Endothelial cell of umbilical vein (primary cell): Measurements from ENCODE around the gene NOXRED1.
A peak's percentile ranks its signal among the peaks of the same experiment; 100 is the strongest.

Source experiments
- CTCF ChIP-seq, 2 donors: IDR thresholded peaks; 1 replicate in 1 of 2; 2 replicates in 1 of 2; pipeline ENCODE4 v1.5.1; 2011; ENCODE audit warnings: low read length in 2 of 2, mild to moderate bottlenecking in 2 of 2, moderate library complexity in 2 of 2, control low read depth in 1 of 2, inconsistent platforms in 1 of 2, low read depth in 1 of 2; ENCODE audit not compliant: insufficient read depth in 1 of 2; ENCODE audit errors: extremely low read depth in 1 of 2
- EZH2 ChIP-seq: IDR thresholded peaks from 2 replicates; pipeline ENCODE4 v1.6.1; 2012; ENCODE audit warnings: borderline replicate concordance, low read depth, mild to moderate bottlenecking, moderate library complexity, low read length, inconsistent platforms; ENCODE audit not compliant: severe bottlenecking
- JUN ChIP-seq: IDR thresholded peaks from 2 replicates; pipeline ENCODE4 v1.6.1; 2011; ENCODE audit warnings: borderline replicate concordance, low read depth; ENCODE audit not compliant: insufficient read length, insufficient read depth
- MAX ChIP-seq: IDR thresholded peaks from 2 replicates; pipeline ENCODE4 v1.6.1; 2011; ENCODE audit not compliant: insufficient read depth, insufficient read length
- POLR2A ChIP-seq: IDR thresholded peaks from 2 replicates; pipeline ENCODE4 v1.6.1; 2012; ENCODE audit warnings: low read depth, mild to moderate bottlenecking, control low read depth, low read length
- POLR2AphosphoS5 ChIP-seq: IDR thresholded peaks from 2 replicates; pipeline ENCODE4 v1.6.1; 2012; ENCODE audit warnings: low read depth, mild to moderate bottlenecking, control low read depth, low read length, moderate library complexity; ENCODE audit not compliant: insufficient read depth

- TF ChIP-seq POLR2AphosphoS5 (no peak), POLR2A (no peak), CTCF (IDR thresholded peaks at IDR 0.05; ENCODE audit: extremely low read depth in 1 of 2, insufficient read depth in 1 of 2, low read depth in 1 of 2, low read length in 2 of 2) (peak; percentile 68 to 79), MAX (no peak), EZH2 (no peak), JUN (no peak)
Observed at GRCh38 chr14:77459072-77459723, 35.9 kb upstream of the NOXRED1 start.
